Right hindlimb (tissue), 1 donor: ENCODE data around the gene PAFAH2.
"Not testable (repeated sequence)": the region's sequence is repeated elsewhere in the genome, so short reads cannot be mapped to it uniquely, and the experiment has no call there.

Experiments used
- DNase-seq: peaks from one replicate; pipeline ENCODE4 v3.0.0-alpha.2; 2018

Gene PAFAH2

DNA sequence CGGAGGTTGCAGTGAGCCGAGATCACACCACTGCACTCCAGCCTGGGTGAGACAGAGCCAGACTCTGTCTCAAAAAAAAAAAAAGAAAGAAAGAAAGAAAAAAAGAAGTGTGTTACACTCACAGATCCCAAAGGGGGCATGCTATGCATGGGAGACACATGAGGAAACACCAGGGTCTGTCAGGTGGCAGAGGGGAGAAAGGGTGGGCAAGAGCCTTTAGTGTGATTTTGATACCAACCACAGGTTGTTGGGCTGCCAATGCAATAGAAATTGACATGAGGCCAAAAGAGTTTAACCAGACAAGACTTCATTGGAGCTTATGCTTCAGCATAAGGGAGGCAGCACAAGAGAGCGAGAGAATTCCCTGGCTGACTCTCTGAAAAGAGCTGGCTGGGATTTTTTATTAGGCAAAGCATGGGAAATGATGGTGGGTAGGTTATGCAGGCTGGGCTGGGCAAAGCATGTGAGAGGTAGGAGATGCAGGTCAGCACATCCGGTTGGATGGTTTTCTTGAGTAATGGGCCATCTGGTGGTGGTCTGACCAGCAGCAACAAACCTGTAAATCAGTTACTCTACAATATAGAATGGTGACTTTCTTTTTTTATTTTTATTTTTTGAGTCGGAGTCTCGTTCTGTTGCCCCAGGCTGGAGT lies 12.1 kb upstream of the PAFAH2 start:
- no peak for DNase-seq

DNA sequence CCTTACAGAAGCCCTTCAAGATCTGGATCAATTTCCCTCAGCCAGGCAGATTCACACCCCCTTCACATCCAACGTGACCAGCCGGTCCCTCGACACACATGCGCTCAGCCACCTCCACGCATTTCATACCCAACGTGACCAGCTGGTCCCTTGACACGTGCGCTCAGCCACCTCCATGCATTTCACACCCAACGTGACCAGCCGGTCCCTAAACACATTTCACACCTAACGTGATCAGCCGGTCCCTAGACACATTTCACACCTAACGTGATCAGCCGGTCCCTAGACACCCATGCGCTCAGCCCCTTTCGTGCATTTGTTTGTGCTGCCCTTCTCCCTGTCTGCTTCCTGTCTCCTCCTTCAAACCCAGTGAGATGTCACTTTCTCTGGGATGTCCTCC lies 8.8 kb upstream of the PAFAH2 start:
- no peak for DNase-seq

DNA sequence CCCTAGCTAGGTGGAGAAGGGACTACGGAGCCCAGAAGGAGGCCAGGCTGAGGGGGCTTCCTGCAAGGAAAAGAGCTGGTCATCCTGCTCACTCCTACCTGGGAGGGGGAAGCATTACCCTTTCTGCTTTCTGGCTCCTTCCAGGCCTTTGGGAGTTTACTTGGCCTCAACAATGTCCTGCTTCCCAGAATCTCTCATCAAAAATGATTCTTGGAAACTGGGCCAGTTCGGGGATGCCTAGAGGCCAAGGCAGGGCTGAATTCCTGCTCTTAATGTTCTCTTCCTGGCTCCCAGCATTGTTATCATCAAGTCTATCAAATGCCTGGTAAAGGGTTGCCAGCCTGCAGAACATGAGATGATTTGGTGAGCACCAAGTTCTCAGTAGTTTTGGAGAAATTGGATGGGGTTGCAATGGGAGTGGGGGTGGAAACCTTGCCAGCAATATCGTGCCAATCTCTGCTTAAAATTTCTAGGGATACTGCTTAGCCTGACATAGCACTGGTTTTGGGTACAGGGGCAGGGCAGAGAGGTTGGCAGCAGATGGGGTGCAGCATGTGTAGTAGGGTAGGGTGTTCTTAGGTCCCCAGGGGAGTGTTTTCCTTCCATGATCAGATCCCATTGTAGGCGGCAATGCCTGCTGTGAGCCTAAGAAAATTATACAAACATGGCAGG lies 7.7 kb upstream of the PAFAH2 start:
- peak; percentile 74 for DNase-seq

DNA sequence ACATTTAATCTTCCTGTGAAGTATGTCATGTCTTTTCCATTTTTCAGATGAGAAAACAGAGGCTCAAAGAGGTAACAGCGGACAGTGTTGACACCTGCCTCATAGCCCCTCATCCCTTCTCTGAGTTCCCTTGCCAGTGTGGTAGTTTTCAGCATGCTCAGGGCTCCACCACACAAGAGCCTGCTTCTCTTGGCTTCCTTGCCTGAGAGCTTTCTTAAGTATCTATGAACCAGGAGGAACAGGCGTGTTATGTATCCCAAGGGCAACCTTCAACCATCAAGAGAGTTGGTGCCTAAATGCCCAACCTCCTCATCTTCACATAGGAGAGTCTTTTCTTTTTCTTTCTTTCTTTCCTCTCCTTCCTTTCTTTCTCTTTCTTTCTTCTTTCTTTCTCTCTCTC lies 5.9 kb upstream of the PAFAH2 start:
- DNase-seq, result no peak

DNA sequence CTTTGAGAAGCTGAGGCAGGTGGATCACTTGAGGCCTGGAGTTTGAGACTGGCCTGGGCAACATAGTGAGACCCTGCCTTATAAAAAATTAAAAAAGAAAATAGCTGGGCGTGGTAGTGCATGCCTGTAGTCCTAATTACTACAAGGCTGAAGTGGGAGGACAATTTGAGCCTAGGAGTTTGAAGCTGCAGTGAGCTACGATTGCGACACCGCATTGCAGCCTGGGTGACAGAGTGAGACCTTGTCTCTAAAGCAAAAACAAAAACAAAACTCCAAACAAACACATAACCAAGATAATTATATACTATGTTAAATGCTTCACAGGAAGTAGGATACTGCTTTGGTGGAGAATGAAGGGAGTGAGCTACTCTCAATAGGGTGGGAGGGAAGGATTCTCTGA lies 5.4 kb upstream of the PAFAH2 start:
- DNase-seq, result no peak

DNA sequence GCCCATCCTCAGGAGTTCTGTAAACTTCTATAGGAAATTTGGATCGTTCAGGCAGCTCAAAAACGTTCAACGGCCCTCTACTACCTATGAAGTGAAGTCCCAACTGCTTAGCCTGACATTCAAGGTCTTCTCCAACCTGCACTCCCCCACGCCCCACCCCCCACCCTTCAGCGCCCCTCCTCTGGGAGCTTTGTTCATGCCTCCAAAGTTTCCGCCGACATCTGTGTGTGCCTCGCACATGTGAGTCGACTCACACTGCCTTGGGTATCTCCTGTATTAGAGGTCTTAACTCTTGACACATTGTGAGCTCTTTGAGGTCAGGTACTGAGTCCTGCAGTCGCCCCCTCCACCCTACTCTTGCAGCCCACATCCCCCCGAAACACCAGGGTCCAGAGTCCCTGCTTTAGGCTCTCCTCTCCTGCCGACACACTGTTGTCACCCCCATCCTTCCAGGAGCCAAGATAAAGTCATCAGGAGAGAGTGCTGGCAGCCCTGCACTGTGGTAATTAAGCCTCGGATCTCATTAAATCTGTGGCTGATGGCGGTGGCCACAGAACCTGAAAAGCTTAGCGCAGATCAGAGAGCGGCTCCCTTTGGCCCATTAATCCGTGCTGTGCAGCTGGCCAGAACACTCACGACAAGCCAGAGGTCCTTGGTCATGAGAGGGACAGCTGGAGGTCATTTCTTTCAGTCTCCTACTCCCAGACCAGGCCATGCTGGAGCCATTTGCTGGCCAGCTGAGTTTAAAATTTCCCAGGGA lies 1.4 kb upstream of the PAFAH2 start:
- no peak for DNase-seq

DNA sequence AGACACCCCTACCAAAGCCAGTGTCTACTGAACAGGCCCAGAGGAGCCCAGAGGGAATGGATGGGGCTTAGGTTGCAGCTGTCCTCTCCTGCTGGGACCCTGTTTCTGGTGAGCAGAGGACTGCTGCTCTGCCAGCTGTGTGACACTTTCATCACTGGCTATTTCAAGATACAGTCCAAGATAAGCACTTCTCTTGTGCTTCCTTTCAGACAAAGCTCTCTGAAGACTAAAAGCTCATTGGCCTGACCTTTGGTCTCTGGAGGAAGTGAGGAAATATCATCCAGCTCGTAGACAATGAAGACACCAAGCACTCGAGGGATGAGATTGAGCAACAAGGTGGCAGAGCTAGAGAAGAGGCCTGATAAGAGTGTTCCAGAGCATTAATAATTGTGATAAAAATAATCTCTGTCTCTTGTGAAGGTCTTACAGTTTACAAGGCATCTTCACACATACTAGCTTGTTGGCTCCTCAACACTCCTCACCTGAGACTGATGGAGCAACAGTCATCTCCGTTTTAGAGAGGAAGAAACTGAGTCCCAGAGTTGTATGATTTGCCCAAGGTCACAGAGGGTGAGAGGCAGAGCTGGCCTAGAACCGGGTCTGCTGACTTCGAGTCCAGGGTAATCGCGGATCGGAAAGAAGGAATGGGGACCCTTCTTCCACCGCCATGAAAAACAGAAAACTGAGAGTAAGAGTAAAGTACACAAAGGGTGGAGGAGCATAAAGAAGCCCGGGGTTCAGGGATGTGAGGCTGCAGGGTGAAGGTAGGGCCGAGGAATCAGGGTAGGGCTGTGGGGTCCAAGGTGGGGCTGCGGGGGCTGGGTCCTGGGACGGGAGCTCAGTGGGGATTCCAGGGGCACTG lies 666 bp downstream of the PAFAH2 start:
- peak; percentile 68 for DNase-seq

DNA sequence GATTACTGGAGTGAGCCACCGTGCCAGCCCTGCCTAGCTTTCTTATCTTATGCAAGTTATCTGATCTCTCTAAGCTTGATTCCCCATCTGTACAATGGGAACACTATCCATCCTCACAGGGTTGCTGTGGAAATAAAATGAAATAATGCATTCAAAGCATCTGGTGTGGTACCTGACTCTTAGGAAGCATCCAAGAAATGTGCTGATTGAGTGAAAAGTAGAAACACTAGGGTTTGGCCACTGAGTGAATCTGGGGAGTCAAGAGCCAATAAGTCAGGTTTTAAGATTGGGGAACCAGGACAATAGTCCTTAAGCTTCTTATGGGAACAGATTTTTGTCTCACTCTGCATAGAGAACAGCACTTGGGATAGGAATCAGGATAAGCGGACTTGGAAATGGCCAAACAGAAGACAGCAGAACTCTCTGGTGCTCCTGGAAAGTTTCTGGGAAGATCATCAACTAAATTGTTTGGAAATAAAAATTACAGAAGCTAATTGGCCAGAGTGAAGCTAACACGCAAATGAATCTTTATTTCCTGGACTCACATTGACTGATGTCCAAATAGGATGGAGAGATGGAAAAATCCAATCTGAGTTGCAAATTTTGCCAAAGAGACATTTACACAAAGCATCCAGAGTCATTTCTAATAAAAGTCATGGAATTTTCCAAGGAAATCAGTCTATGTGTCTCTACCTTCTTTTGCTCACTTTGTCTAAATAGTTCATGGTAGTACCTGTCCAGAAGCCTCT lies 3.3 kb downstream of the PAFAH2 start:
- DNase-seq, result no peak

DNA sequence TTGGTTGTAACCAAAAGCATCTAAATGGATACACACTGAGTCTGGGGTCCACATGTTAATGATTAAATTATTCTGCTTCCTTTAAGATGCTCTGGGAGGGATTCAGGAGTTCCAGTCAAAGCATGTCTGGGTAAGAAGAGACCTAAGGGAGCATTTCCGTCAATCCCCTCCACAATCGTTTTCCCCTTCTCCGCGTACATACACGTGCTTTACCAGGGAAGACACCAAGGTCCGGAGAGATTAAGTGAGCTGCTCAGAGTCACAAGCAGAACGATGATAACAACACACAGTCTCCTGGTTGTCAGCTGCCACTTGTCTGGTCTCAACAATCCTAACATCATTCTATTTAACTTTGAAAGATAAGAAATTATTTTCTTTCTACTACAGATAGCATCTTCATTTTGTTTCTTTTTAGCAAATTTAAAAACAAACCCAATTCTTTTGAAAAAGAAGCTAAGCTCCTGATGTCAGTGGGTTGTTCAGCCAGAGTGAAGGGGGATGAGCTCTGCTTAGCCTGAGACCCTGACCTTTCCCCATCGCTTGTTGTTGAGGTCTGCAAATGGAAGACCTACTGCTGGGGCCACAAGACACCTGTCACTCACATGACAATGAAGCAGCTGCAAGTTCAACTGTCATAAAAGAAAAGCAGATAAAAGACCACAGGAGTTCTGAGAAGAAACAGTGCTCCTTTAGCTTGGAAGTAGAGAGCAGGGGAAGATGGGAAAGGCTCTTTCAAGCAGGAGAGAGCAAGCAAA lies 4.5 kb downstream of the PAFAH2 start:
- no peak for DNase-seq

DNA sequence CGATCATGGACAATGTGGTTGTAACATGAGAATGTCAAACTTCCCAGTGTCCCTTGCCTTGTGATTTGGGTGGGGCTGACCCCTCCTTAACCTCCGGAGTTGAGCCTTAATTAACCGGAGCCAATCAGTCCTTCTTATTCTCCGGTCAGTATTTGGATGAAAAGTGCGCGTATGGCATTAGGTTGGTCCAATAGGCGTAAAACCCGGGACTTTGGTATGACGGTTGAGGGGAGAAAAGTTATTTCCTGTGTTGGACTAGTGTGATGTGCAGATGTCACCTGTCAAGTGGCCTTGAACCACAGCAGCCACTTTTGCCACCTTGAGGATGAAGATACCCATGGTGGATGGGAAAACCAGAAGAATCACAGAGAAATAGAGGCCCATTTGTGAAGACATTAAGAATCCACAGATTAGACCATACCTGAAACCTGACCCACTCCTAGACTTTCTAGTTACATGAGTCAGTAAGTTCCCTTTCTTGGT lies 5.1 kb downstream of the PAFAH2 start:
- DNase-seq, result no peak

DNA sequence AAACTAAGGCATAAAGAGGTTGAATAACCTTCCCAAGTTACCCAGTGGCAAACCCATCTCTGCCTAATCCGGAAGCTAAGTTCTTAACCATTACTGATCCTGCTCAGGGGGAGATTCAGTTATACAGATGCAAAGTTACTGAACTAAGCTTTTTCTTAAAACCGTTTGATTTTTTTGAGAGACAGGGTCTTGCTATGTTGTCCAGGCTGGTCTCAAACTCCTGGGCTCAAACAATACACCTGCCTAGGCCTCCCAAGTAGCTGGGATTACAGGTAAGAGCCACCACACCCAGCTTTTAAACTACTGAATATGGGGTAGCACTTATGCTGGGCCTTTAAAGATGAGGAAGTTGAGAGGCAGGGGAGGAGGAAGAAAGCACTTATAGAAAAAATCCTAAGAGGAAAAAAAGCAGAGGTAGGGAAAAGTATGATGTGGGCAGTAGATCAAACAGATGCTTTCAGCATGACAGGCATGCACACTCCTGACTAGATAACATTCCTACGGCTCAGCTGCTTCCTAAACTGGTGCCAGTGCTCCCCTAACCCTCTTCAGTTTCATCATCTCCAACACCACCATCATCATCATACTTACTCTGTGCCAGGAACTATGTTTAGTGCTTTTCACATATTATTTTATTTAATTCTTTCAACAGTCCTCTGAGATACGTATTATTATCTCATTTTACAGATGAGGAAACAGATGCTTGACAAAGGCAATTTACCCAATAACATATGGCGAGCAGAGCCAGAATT lies 5.8 kb downstream of the PAFAH2 start:
- DNase-seq, result no peak

DNA sequence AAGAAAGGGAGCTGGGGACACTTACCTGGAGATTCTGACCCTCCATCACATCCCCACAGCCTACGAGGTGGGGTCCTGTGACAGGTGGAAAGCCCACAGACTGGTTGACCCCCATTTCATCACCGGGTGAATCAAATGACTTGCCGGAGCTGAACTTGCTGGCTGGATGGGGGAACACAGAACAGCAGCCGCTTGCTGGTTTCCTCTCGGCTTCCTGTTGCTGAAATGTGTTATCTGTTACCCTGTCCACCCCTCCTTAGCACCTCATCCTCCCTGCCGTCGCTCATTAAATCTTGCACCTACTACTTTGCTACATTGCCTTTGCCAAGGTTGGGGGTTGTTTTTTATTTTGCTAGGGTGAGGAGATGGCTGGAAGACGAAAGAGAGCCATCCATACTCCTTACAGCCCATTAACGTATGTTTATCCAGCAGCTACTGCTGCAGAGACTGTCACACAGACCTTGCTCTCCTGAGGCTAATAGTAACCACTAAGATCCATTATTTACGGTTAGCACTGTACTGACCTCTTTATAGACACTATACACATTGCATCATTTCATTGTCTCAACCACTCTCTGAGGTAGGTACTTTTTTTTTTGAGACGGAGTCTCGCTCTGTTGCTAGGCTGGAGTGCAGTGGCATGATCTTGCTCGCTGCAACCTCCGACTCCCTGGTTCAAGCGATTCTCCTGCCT lies 7.0 kb downstream of the PAFAH2 start:
- no peak for DNase-seq

DNA sequence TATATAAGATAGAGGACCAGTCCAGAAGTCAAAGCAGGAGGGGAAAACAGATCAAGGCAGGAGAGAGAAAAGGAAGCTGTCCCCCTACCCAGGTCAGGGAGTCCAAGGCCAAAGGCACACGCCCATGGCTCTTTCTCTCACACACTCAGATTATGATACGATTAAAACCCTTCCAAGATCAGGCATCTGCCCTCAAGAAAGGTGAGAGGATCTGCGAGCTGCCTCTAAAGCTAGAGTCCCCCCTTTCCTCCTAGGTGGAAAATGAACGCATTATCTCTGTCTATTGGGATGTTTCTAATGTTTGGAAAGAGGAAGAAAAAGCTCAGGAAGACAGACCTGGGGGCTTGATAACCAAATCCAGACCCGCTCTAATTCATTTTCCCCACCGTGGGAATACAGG lies 7.6 kb downstream of the PAFAH2 start:
- DNase-seq, result no peak

DNA sequence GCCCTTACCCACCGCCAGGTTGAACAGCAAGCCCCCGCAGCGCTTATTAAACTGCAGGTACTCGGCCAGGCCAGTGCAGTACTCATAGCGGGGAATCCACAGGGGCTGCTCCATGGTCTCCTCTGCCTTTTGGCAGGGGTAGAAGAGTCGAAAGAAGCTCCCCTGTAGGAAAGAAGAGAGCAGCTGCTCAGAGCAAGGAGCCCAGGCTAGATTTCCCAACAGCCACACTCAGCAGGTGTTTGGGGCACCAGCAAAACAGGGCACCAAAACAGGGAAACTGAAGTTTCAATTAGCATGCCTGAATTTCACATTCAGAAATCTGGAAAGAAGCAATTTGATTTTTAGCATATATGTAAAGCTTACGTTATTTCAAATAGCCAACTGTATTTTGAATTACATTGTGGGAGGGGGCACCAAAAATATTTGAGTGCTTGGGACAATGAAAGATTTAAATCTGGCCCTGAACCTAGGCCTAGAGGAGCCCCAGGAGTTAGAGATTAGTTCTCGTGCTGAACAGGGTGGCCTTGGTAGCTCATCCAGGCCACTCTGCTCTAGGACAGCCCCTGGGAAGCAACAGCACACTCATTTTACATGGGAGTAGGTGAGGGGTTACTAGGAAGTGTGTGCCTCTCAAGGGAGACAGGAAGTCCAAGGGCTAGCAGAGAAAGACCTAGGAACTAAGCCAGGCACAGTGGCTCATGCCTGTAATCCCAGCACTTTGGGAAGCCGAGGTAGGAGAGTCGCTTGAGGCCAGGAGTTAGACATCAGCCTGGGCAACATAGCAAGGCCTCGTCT lies 8.2 kb downstream of the PAFAH2 start:
- DNase-seq, result no peak

DNA sequence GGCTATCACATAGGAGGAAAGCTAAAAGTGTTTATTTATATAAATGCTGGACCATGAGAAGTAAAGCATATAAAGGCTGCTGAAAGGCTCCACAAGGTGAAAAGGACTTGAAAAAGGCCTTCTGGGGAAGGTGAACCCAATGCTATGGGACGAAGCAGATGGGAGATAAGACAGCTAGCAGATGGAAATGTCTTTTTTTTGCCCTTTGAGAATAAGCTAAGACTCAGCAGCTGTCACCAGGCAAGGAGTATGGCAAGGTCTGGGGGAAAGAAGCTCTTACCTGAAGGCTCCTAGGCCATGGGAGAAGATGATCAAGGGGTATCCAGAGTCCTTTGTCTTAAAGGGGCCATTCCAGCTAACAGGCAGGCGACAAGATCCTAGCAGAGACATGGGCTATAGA lies 9.9 kb downstream of the PAFAH2 start:
- DNase-seq, result no peak

DNA sequence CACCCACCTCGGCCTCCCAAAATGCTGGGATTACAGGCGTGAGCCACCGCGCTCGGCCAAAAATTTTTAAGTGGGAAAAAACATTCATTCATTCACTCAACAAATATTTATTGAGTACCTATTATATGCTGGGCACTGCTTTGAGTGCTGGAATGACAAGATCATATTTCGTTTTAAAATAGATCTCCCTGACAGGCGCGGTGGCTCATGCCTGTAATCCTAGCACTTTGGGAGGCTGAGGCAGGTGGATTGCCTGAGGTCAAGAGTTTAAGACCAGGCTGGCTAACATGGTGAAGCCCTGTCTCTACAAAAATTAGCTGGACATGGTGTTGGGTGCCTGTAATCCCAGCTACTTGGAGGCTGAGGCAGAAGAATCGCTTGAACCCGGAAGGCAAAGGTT lies 11.1 kb downstream of the PAFAH2 start:
- DNase-seq, result not testable (repeated sequence)

DNA sequence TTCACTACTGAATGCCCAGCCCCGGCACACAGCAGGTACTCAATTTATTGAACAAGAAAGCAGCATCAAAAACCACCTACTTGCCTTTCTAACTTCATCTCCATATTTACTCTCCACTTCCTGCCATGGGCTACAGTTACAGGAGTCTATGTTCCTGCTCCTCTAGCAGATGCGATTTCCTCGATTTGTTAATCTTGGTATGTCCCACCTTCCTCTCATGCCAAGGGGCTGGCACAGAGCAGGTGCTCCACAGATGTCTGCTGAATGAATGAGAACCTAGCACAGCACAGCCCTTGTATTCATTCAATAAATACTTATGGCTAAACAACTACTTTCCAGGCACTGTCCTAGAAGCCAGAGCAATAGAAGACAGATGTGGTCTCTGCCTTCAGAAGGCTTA lies 12.2 kb downstream of the PAFAH2 start:
- DNase-seq, result no peak

DNA sequence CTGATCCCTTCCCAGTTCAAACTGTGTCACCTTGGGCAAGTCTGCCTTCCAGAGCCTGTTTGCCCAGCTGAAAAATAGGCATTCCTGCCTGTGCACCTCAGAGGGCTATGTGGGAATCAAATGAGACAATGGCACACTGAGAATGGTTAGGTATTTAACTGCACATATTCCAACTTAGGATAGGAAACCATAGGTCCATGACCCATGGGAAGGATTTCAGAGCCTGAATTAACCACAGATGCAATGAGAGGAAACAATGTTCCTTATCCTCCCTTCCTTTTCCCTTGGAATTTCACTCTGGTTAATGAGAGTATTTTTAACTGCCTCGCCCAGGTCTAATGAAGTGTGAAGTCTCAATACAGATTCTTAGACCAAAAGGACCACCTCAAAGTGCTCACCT lies 12.7 kb downstream of the PAFAH2 start:
- DNase-seq, result no peak

DNA sequence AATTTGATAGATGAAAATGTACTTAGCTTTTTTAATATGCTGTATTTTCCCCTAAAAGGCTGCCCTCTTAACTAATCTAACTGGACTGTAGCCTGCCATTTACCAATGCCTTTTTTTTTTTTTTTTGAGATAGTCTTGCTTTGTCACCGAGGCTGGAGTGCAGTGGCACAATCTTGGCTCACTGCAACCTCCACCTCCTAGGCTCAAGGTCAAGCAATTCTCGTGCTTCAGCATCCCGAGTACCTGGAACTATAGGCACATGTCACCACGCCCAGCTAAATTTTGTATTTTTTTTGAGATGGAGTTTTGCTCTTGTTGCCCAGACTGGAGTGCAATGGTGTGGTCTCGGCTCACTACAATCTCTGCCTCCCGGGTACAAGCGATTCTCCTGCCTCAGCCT lies 18.7 kb downstream of the PAFAH2 start:
- no peak for DNase-seq
